Activated T-cell treated with anti-CD3 and anti-CD28 coated beads, Interleukin-2, amount 50 U/mL, for 72 hours (primary cell): ENCODE measurements around the gene C1orf185. TPM values are rescaled to one million over a fixed set of nuclear protein-coding genes. Genes with fewer than 3 reads are reported as not detected.
A peak's percentile ranks its signal among the peaks of the same experiment; 100 is the strongest.
"Not testable (repeated sequence)": the region's sequence is repeated elsewhere in the genome, so short reads cannot be mapped to it uniquely, and the experiment has no call there.

ENCODE experiments used
- ATAC-seq, 2 donors: fragments of 150-1000 bp; cut with Tn5 transposase; replicated peaks in 1 of 2; 2 replicates each; pipeline ENCODE4 v1.10.0; 2021; ENCODE audit warnings: moderate library complexity in 2 of 2, mild to moderate bottlenecking in 1 of 2
- DNase-seq, 2 donors: peaks; one replicate each; pipeline ENCODE4 v3.0.0; 2021 to 2022; ENCODE audit warnings: mixed read lengths in 1 of 2
- H3K27ac Mint-ChIP-seq: one replicate; pipeline ENCODE4 v1.8.0; 2022; ENCODE audit warnings: mild to moderate bottlenecking, moderate library complexity, mixed read lengths
- H3K27me3 Mint-ChIP-seq: one replicate; pipeline ENCODE4 v1.8.0; 2022; ENCODE audit warnings: low read depth, mixed read lengths
- H3K36me3 Mint-ChIP-seq, 2 donors: one replicate each; pipeline ENCODE4 v1.8.0; 2022; ENCODE audit warnings: mixed read lengths in 2 of 2, mild to moderate bottlenecking in 1 of 2; ENCODE audit not compliant: insufficient read depth in 2 of 2
- H3K4me1 Mint-ChIP-seq: one replicate; pipeline ENCODE4 v1.8.0; 2022; ENCODE audit warnings: low read depth, mixed read lengths
- H3K4me3 Mint-ChIP-seq, 2 donors: one replicate each; pipeline ENCODE4 v1.8.0; 2022; ENCODE audit warnings: mild to moderate bottlenecking in 2 of 2, mixed read lengths in 2 of 2, moderate library complexity in 2 of 2
- H3K9me3 Mint-ChIP-seq, 2 donors: one replicate each; pipeline ENCODE4 v1.8.0; 2022; ENCODE audit warnings: mixed read lengths in 2 of 2
- total RNA-seq, 2 donors: library from RNA; stranded (reverse); gene quantifications; one replicate each; pipeline ENCODE4 v1.2.3, GENCODE V29; 2022

C1orf185 gene
- total RNA-seq, 2 donors from 2014 or later, result not detected

DNA sequence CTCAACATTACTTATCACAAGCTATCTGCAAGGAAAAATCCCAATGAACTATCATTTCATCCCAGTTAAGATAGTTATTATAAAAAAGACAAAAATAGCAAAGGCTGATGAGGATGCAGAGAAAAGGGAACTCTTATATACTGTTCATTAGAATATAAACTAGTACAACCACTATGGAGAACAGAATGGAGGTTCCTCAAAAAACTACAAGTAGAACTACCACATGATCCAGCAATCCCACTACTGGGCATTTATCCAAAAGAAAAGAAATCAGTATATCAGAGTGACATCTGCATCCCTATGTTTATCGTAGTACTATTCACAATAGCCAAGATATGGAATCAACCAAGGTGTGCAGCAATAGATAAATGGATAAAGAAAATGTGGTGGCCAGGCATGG lies 4.9 kb upstream of the C1orf185 start:
- ATAC-seq (no peak), DNase-seq (no peak)
- no peak overlapping the region for H3K27ac Mint-ChIP-seq
- peaks cover 34% of the 10 kb centered on the region for H3K27me3 Mint-ChIP-seq
- no peak overlapping the region for H3K4me3 Mint-ChIP-seq
- H3K36me3 Mint-ChIP-seq, result peaks cover 0 to 5% of the 10 kb centered on the region in 2 donors
- H3K9me3 Mint-ChIP-seq, result peaks cover 3 to 11% of the 10 kb centered on the region in 2 donors
- H3K4me1 Mint-ChIP-seq, result no peaks in the 10 kb centered on the region

DNA sequence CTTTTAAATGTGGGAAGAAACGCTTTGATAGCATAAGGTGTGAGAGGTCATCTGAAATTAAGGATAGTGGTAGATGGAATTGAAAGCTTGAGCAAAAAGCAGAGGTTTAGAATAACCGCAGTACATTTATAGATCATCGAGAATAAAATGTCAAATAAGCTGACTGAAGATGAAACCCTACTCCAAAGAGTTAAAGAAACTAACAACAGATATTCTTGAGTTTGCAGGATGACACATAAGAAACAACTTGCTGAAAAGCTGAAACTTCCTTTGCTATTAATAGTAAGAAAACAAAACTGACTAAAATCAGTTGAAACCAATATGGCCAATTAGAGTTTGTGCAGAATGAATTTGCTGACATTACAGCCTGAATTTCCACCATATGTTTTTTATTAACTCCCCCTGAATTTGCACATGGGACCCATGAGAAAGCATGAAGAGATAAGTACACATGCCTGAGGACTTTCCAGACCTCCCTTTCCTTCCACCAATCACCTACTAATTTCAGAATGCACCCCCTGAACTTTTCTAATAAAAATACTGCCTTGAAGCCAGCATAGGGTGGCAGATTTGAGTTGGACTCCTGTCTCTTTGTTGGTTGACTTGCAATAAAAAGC lies 1.7 kb upstream of the C1orf185 start:
- peaks cover 0 to 5% of the 10 kb centered on the region in 2 donors for H3K36me3 Mint-ChIP-seq
- H3K4me1 Mint-ChIP-seq, result no peaks in the 10 kb centered on the region
- no peak for ATAC-seq
- no peak overlapping the region for H3K27ac Mint-ChIP-seq
- H3K4me3 Mint-ChIP-seq, result no peak overlapping the region
- peaks cover 3 to 9% of the 10 kb centered on the region in 2 donors for H3K9me3 Mint-ChIP-seq
- H3K27me3 Mint-ChIP-seq, result peaks cover 24% of the 10 kb centered on the region
- DNase-seq, result no peak

DNA sequence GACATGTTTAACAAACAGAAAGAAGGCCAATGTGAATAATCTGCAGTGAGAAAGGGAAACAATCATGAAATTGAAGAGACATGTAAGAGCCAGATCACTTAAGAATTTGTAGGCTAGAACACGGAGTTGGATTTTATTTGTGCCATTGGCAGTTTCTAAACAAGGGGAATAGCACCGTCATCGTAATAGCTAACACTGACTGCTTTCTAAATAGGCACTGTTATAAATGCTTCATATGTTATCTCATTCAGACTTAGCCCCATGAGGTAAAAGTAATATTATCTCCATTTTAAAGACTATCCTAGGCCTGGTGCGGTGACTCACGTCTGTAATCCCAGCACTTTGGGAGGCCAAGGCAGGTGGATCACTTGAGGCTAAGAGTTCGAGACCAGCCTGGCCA lies 12.1 kb downstream of the C1orf185 start:
- Mint-ChIP-seq H3K4me1 (peaks cover 3% of the 10 kb centered on the region), H3K36me3 (no peaks in the 10 kb centered on the region), H3K9me3 (no peaks in the 10 kb centered on the region), H3K27ac (no peak overlapping the region), H3K27me3 (peaks cover 15% of the 10 kb centered on the region), H3K4me3 (no peak overlapping the region)
- ATAC-seq (no peak), DNase-seq (no peak)

DNA sequence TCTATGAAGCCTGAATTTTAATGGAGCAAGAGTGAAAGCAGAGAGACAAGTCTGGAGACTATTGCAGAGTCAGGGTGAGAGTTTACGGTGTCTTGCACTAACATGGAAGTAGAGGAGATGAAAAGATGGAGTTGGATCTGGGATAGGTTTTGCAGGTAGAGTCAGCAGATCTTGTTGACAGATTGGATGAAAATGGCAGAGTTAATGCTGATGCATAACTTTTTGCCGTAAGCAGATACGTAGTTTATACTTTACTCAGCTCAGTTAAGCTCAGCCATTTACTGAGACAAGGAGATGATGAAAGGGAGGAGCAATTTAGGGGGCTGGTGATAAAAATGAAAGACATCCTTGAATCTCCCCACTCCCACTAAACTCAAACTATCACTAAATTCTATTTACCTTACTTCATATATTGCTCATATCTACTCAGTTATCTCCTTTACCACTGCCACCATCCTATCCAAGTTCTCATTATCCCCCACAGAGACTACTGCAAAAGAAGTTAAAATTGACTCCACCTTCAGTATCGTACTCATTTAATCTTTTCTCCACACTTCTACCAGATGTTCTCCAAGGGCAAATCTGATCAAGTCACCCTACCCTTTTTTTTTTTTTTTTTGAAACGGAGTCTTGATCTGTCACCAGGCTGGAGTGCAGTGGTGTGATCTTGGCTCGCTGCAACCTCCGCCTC lies 13.8 kb downstream of the C1orf185 start:
- Mint-ChIP-seq H3K36me3 (no peaks in the 10 kb centered on the region), H3K27ac (no peak overlapping the region), H3K4me3 (no peak overlapping the region), H3K9me3 (no peaks in the 10 kb centered on the region), H3K4me1 (no peaks in the 10 kb centered on the region), H3K27me3 (peaks cover 14% of the 10 kb centered on the region)
- DNase-seq (no peak), ATAC-seq (no peak)

DNA sequence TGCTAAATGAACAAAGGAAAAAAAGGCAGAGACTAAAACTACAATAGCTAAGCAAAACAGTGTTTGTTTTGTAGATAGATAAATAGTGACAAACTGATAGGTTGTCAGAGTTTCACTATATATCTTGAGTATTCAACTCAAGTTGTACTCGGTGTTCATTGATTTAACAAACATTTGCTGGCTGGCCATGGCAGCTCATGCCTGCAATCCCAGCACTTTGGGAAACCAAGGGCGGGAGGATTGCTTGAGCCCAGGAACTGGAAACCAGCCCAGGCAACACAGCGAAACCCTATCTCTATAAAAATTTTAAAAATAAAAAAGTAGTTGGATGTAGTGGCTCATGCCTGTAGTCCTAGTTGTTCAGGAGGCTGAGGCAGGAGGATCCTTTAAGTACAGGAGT lies 17.3 kb downstream of the C1orf185 start:
- ATAC-seq (no peak), DNase-seq (no peak)
- H3K9me3 Mint-ChIP-seq, result no peaks in the 10 kb centered on the region
- H3K4me3 Mint-ChIP-seq, result no peak overlapping the region
- H3K36me3 Mint-ChIP-seq, result no peaks in the 10 kb centered on the region
- H3K4me1 Mint-ChIP-seq, result no peaks in the 10 kb centered on the region
- no peak overlapping the region for H3K27ac Mint-ChIP-seq
- peaks cover 14% of the 10 kb centered on the region for H3K27me3 Mint-ChIP-seq

DNA sequence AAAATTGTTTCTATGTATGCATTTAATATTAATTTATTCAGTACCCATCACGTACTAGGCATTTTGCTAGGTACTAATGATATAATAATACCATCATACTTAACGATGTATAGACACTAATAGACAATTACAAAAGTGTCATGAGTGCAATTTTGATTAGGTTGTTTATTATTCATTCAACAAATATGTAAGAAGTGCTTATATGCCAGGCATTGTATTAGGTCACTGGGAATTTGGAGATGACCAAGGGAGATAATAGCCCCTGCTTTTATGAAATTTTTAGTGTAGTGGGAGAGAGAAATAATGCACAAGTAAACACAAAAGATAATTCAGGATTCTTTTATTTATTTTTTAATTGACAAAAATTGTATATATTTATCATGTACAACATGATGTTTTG lies 18.6 kb downstream of the C1orf185 start:
- Mint-ChIP-seq H3K27me3 (peaks cover 14% of the 10 kb centered on the region), H3K4me1 (no peaks in the 10 kb centered on the region), H3K9me3 (no peaks in the 10 kb centered on the region), H3K27ac (no peak overlapping the region), H3K36me3 (no peaks in the 10 kb centered on the region), H3K4me3 (no peak overlapping the region)
- DNase-seq (no peak), ATAC-seq (no peak)

DNA sequence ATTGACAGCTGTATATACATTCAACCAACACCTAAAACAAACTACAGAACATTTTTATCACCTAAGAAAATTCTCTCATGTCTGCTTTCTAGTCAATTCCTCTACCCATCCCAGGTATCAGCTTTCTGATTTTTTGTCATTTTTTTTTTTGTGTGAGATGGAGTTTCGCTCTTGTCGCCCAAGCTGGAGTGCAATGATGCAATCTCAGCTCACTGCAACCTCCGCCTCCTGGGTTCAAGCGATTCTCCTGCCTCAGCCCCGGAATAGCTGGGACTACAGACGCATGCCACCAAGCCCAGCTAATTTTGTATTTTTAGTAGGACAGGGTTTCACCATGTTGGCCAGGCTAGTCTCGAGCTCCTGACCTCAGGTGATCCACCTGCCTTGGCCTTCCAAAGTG lies 25.1 kb downstream of the C1orf185 start:
- DNase-seq, H3K27ac Mint-ChIP-seq, H3K36me3 Mint-ChIP-seq, H3K4me3 Mint-ChIP-seq, ATAC-seq, H3K9me3 Mint-ChIP-seq, H3K4me1 Mint-ChIP-seq: not testable (repeated sequence)
- H3K27me3 Mint-ChIP-seq, result peaks cover 16% of the 10 kb centered on the region

DNA sequence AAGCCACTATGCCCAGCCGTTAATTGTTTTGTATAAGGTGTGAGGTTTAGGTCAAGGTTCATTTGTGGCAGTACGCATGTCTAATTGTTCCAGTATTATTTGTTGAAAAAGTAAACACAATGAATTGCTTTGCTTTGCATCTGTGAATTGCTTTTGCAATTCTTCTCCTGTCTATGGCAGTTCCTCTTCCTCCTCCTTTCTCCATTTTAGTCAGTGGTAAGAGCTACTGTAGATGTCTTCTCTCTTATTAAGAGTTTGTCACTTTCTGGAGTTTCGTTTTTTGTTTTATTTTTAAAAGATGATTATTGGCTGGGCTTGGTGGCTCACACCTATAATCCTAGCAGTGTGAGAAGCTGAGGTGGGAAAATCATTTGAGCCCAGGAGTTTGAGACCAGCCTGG lies 29.2 kb downstream of the C1orf185 start:
- Mint-ChIP-seq H3K9me3 (peaks cover 11% of the 10 kb centered on the region in 2 donors), H3K27me3 (peaks cover 35% of the 10 kb centered on the region), H3K4me1 (no peaks in the 10 kb centered on the region), H3K36me3 (peaks cover 11 to 14% of the 10 kb centered on the region in 2 donors), H3K27ac (no peak overlapping the region), H3K4me3 (no peak overlapping the region)
- ATAC-seq (no peak), DNase-seq (no peak)

DNA sequence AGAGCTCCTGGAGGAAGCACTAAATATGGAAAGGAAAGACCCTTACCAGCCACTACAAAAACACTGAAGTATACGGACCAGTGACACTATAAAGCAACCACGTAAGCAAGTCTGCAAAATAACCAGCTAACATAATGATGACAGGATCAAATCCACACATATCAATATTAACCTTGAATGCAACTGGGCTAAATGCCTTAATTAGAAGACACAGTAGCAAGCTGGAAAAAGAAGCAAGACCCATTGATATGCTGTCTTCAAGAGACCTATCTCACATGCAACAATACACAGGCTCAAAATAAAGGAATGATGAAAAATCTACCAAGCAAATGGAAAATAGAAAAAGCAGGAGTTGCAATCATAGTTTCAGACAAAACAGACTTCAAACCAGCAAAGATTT lies 31.0 kb downstream of the C1orf185 start:
- Mint-ChIP-seq H3K27ac (no peak overlapping the region), H3K4me1 (no peaks in the 10 kb centered on the region), H3K36me3 (peaks cover 11 to 14% of the 10 kb centered on the region in 2 donors), H3K4me3 (no peak overlapping the region), H3K27me3 (peaks cover 35% of the 10 kb centered on the region), H3K9me3 (peaks cover 11 to 13% of the 10 kb centered on the region in 2 donors)
- ATAC-seq, result no peak
- DNase-seq, result no peak

DNA sequence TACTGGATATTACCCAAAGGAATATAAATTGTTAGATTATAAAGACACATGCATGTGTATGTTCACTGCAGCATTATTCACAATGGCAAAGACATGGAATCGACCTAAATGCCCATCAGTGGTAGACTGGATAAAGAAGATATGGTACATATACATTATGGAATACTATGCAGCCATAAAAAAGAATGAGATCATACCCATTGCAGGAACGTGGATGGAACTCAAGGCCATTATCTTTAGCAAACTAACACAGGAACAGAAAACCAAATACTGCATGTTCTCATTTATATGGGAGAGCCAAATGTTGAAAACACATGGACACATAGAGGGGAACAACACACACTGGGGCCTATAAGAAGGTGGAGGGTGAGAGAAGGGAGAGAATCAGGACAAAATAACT lies 35.7 kb downstream of the C1orf185 start:
- peaks cover 28% of the 10 kb centered on the region for H3K27me3 Mint-ChIP-seq
- H3K36me3 Mint-ChIP-seq, ATAC-seq, H3K27ac Mint-ChIP-seq, DNase-seq, H3K4me3 Mint-ChIP-seq, H3K4me1 Mint-ChIP-seq: not testable (repeated sequence)
- H3K9me3 Mint-ChIP-seq, result peaks cover 3 to 11% of the 10 kb centered on the region in 2 donors

DNA sequence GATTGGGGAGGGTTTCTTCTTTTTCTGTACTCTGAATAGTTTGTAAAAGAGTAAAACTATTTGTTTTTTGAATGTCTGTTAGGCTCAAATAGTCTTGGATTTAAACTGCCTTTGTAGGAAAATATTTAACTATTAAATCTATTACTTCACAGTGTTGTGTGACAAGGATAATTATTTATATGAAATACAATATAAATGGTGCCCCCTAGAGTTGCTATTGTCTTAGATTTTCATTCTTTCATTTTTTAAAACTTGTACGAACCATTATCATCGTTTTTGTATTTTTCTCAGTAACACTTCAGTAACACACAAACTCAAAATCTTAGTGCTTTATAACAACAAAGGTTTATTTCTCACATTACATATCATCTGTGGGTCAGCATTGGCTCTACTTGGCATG lies 37.4 kb downstream of the C1orf185 start:
- no peak for ATAC-seq
- no peak for DNase-seq
- Mint-ChIP-seq H3K36me3 (no peaks in the 10 kb centered on the region), H3K4me3 (peak overlapping the region in 1 of 2 donors; percentile 38), H3K9me3 (peaks cover 1 to 3% of the 10 kb centered on the region in 2 donors), H3K27me3 (peaks cover 25% of the 10 kb centered on the region), H3K27ac (no peak overlapping the region), H3K4me1 (no peaks in the 10 kb centered on the region)

DNA sequence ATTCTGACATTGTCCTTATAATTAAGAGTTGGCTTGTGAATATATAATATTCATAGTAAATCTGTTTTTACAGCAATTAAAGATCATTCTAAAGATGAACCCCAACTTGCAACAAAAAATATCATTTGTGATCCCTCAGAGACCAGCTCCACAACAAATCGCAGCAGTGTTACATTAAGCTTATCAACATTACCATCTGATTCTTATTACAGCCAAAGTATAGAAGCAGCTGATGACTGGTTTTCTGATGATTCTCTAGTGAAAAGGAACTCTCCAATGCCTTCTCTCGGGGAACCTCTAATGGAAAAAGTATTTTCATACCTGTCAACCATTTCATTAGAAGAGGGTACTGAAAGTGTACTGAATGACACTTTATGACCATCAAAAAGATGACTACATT lies 45.4 kb downstream of the C1orf185 start:
- no peak for ATAC-seq
- no peak for DNase-seq
- no peak overlapping the region for H3K4me3 Mint-ChIP-seq
- no peaks in the 10 kb centered on the region for H3K4me1 Mint-ChIP-seq
- no peak overlapping the region for H3K27ac Mint-ChIP-seq
- H3K9me3 Mint-ChIP-seq, result no peaks in the 10 kb centered on the region
- H3K27me3 Mint-ChIP-seq, result peaks cover 7% of the 10 kb centered on the region
- H3K36me3 Mint-ChIP-seq, result no peaks in the 10 kb centered on the region

DNA sequence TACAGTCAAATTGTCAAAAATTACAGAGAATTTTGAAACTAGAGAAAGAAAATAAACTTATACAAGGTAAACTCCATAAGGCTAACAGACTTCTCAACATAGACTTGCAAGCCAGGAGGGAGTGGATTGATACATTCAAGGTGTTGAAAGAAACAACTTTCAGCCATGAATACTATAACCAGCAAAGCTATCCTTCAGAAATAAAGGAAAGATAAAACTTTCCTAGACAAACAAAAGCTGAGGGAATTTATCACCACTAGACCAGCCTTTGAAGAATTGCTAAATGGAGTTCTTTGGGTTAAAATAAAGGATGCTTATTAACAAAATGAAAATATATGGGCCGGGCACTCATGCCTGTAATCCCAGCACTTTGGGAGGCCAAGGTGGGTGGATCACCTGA lies 52.7 kb downstream of the C1orf185 start:
- H3K36me3 Mint-ChIP-seq, result peaks cover 3 to 5% of the 10 kb centered on the region in 2 donors
- ATAC-seq, result no peak
- H3K9me3 Mint-ChIP-seq, result peaks cover 7 to 11% of the 10 kb centered on the region in 2 donors
- peaks cover 12% of the 10 kb centered on the region for H3K4me1 Mint-ChIP-seq
- H3K4me3 Mint-ChIP-seq, result no peak overlapping the region
- H3K27me3 Mint-ChIP-seq, result peaks cover 7% of the 10 kb centered on the region
- no peak overlapping the region for H3K27ac Mint-ChIP-seq
- DNase-seq, result no peak

DNA sequence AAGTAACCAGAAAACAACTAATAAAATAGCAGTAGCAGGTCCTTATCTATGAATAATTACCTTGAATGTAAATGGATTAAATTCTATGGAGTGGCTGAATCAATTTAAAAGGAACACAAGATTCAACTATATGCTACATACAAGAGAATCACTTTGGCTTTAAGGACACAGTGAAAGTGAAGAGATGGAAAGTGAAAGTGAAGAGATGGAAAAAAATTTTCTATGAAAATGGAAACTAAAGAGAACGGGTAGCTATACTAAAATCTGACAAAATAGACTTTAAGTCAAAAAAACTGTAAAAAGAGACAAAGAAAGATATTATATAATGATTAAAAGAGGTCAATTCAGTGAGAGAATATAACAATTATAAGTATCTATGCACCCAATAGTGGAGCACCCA lies 54.7 kb downstream of the C1orf185 start:
- H3K27ac Mint-ChIP-seq, result no peak overlapping the region
- DNase-seq, result no peak
- H3K4me3 Mint-ChIP-seq, result no peak overlapping the region
- H3K9me3 Mint-ChIP-seq, result peaks cover 7 to 11% of the 10 kb centered on the region in 2 donors
- no peak for ATAC-seq
- peaks cover 3 to 5% of the 10 kb centered on the region in 2 donors for H3K36me3 Mint-ChIP-seq
- H3K4me1 Mint-ChIP-seq, result peaks cover 12% of the 10 kb centered on the region
- peaks cover 14% of the 10 kb centered on the region for H3K27me3 Mint-ChIP-seq
